ENCODE measurements around the gene FCER1G. TPM values are rescaled to one million over a fixed set of nuclear protein-coding genes. Genes with fewer than 3 reads are reported as not detected.

FCER1G gene
- total and polyA plus RNA-seq, 10 donors = 148 to 402 (median 243) TPM

GRCh38 chr1:161219078-161219892 is 4.2 kb downstream of the FCER1G start:
- H3K27ac ChIP-seq = peak overlapping the region in 3 of 8 donors; percentile 89 to 95 (median 94)
- intact Hi-C loops (cut with DNase I; ENCODE audit: low total_unique reads) = no loop called here
- H3K27me3 ChIP-seq (replicated peaks in 1 of 7) = peaks cover 0 to 20% (median 0%) of the 10 kb centered on the region in 7 donors
- no peaks in the 10 kb centered on the region for H3K9me3 ChIP-seq
- H3K36me3 ChIP-seq = peaks cover 0 to 35% (median 8%) of the 10 kb centered on the region in 6 donors
- WGBS, 5 donors = 88 to 94% (median 93%) methylated on average over 5 of the region's 5 CpGs
- DNase-seq = no peak
- no peak overlapping the region for H3K4me3 ChIP-seq
- peaks cover 0 to 54% (median 23%) of the 10 kb centered on the region in 6 donors for H3K4me1 ChIP-seq
- TF ChIP-seq, protein P1, sequence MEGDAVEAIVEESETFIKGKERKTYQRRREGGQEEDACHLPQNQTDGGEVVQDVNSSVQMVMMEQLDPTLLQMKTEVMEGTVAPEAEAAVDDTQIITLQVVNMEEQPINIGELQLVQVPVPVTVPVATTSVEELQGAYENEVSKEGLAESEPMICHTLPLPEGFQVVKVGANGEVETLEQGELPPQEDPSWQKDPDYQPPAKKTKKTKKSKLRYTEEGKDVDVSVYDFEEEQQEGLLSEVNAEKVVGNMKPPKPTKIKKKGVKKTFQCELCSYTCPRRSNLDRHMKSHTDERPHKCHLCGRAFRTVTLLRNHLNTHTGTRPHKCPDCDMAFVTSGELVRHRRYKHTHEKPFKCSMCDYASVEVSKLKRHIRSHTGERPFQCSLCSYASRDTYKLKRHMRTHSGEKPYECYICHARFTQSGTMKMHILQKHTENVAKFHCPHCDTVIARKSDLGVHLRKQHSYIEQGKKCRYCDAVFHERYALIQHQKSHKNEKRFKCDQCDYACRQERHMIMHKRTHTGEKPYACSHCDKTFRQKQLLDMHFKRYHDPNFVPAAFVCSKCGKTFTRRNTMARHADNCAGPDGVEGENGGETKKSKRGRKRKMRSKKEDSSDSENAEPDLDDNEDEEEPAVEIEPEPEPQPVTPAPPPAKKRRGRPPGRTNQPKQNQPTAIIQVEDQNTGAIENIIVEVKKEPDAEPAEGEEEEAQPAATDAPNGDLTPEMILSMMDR (IDR thresholded peaks at IDR 0.05 in 8 of 11, conservative IDR thresholded peaks at IDR 0.05 in 3 of 11) = no peak
- TF ChIP-seq POLR2A (IDR thresholded peaks at IDR 0.05) (no peak), POLR2AphosphoS5 (IDR thresholded peaks at IDR 0.05) (no peak)

DNA sequence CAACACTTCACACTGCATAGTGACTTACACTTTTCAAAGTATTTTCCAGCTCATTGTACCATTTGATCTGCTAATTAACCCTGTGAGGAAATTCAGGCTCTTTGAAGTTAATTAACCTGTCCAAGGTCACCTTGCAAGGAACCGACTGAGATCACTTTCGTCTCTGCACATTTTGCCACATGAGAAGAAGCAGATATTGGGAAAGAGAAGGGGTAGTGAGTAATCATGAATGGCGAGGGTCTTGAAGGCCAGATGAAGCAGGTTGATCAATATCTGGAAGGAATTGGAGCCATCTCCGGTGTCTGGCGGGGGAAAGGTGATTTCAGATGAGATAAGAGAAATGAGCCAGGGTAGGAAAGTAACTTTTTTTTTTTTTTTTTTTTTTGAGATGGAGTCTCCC is 4.9 kb downstream of the FCER1G start:
- no peak for DNase-seq
- Histone ChIP-seq H3K4me3 (no peak overlapping the region), H3K27me3 (replicated peaks in 1 of 7) (peaks cover 0 to 20% (median 0%) of the 10 kb centered on the region in 7 donors), H3K4me1 (peaks cover under 1 to 54% (median 23%) of the 10 kb centered on the region in 6 donors), H3K36me3 (peaks cover 0 to 28% (median 2%) of the 10 kb centered on the region in 6 donors), H3K9me3 (no peaks in the 10 kb centered on the region), H3K27ac (no peak overlapping the region)
- TF ChIP-seq POLR2A (IDR thresholded peaks at IDR 0.05) = no peak
- TF ChIP-seq, protein P1 (IDR thresholded peaks at IDR 0.05 in 8 of 11, conservative IDR thresholded peaks at IDR 0.05 in 3 of 11) = no peak
- no peak for TF ChIP-seq POLR2AphosphoS5 (IDR thresholded peaks at IDR 0.05)
- intact Hi-C loops (cut with DNase I; ENCODE audit: low total_unique reads) = no loop called here
- WGBS, 5 donors = 82 to 90% (median 84%) methylated on average over 5 of the region's 5 CpGs

GRCh38 chr1:161222175-161223019 is 7.3 kb downstream of the FCER1G start:
- H3K36me3 ChIP-seq = peaks cover 0 to 27% (median 0%) of the 10 kb centered on the region in 6 donors
- TF ChIP-seq, protein P1 (IDR thresholded peaks at IDR 0.05 in 8 of 11, conservative IDR thresholded peaks at IDR 0.05 in 3 of 11) = no peak
- TF ChIP-seq POLR2AphosphoS5 (IDR thresholded peaks at IDR 0.05) (peak in 1 of 3 donors; percentile 10), POLR2A (IDR thresholded peaks at IDR 0.05) (no peak)
- peak; percentile 41 for DNase-seq
- peaks cover 0 to 20% (median 0%) of the 10 kb centered on the region in 7 donors for H3K27me3 ChIP-seq (replicated peaks in 1 of 7)
- intact Hi-C loops (cut with DNase I; ENCODE audit: low total_unique reads) = no loop called here
- H3K27ac ChIP-seq = no peak overlapping the region
- no peak overlapping the region for H3K4me3 ChIP-seq
- H3K4me1 ChIP-seq = peaks cover 18 to 56% (median 35%) of the 10 kb centered on the region in 6 donors
- WGBS, 5 donors = 73 to 85% (median 80%) methylated on average over 6 of the region's 6 CpGs
- H3K9me3 ChIP-seq = no peaks in the 10 kb centered on the region
